ENCODE data around the gene BEGAIN. TPM values are rescaled to one million over a fixed set of nuclear protein-coding genes. Genes with fewer than 3 reads are reported as not detected.

BEGAIN gene
- polyA plus RNA-seq, 1 donor from 2014 or later: 10.9 TPM

GRCh38 chr14:100623557-100623956 is 36.3 kb upstream of the BEGAIN start:
- no peaks in the 10 kb centered on the region for H3K36me3 ChIP-seq (ENCODE audit: insufficient read depth, low read length)
- H3K9me2 ChIP-seq (ENCODE audit: insufficient read depth, low read length): no peaks in the 10 kb centered on the region
- no peaks in the 10 kb centered on the region for H3K27me3 ChIP-seq (ENCODE audit: insufficient read depth, low read depth, low read length)
- H3K79me2 ChIP-seq (replicated peaks; ENCODE audit: insufficient read depth, low read length): no peaks in the 10 kb centered on the region
- no peak overlapping the region for H2AFZ ChIP-seq (ENCODE audit: low read depth, low read length)
- no peaks in the 10 kb centered on the region for H3K9me3 ChIP-seq (ENCODE audit: low read length)
- no peaks in the 10 kb centered on the region for H3F3A ChIP-seq (ENCODE audit: insufficient read depth, low read length, poor library complexity, severe bottlenecking)
- H3K27ac ChIP-seq (ENCODE audit: low read length): no peak overlapping the region
- H3K4me3 ChIP-seq (ENCODE audit: low read length): no peak overlapping the region
- no peak overlapping the region for H3K4me2 ChIP-seq (ENCODE audit: low read length)
- TF ChIP-seq TAF1 (IDR thresholded peaks at IDR 0.05; ENCODE audit: low read depth) (no peak), POLR2AphosphoS5 (IDR thresholded peaks at IDR 0.05) (no peak), CTCF (IDR thresholded peaks at IDR 0.05; ENCODE audit: poor library complexity, severe bottlenecking) (no peak), MXI1 (conservative IDR thresholded peaks at IDR 0.05; ENCODE audit: poor library complexity, severe bottlenecking) (no peak), EZH2 (IDR thresholded peaks at IDR 0.05; ENCODE audit: borderline replicate concordance, insufficient read depth, low read length, poor library complexity, severe bottlenecking) (no peak), RAD21 (conservative IDR thresholded peaks at IDR 0.05) (no peak), REST (IDR thresholded peaks at IDR 0.05; ENCODE audit: borderline replicate concordance) (no peak), EP300 (conservative IDR thresholded peaks at IDR 0.05; ENCODE audit: poor library complexity, severe bottlenecking) (no peak)
- no peaks in the 10 kb centered on the region for H4K20me1 ChIP-seq (ENCODE audit: insufficient read depth)
- H3K9ac ChIP-seq (ENCODE audit: low read length): no peak overlapping the region

- Histone ChIP-seq H3K4me3 (ENCODE audit: low read length) (no peak overlapping the region), H4K20me1 (ENCODE audit: insufficient read depth) (no peaks in the 10 kb centered on the region), H3K36me3 (ENCODE audit: insufficient read depth, low read length) (no peaks in the 10 kb centered on the region), H3K4me2 (ENCODE audit: low read length) (no peak overlapping the region), H3K9me3 (ENCODE audit: low read length) (no peaks in the 10 kb centered on the region), H3K27ac (ENCODE audit: low read length) (no peak overlapping the region), H3K9ac (ENCODE audit: low read length) (no peak overlapping the region), H3K9me2 (ENCODE audit: insufficient read depth, low read length) (no peaks in the 10 kb centered on the region), H3K27me3 (ENCODE audit: insufficient read depth, low read depth, low read length) (no peaks in the 10 kb centered on the region), H3K79me2 (replicated peaks; ENCODE audit: insufficient read depth, low read length) (no peaks in the 10 kb centered on the region), H2AFZ (ENCODE audit: low read depth, low read length) (no peak overlapping the region), H3F3A (ENCODE audit: insufficient read depth, low read length, poor library complexity, severe bottlenecking) (no peaks in the 10 kb centered on the region)
- TF ChIP-seq CTCF (IDR thresholded peaks at IDR 0.05; ENCODE audit: poor library complexity, severe bottlenecking) (no peak), REST (IDR thresholded peaks at IDR 0.05; ENCODE audit: borderline replicate concordance) (no peak), RAD21 (conservative IDR thresholded peaks at IDR 0.05) (no peak), MXI1 (conservative IDR thresholded peaks at IDR 0.05; ENCODE audit: poor library complexity, severe bottlenecking) (no peak), EP300 (conservative IDR thresholded peaks at IDR 0.05; ENCODE audit: poor library complexity, severe bottlenecking) (no peak), TAF1 (IDR thresholded peaks at IDR 0.05; ENCODE audit: low read depth) (no peak), POLR2AphosphoS5 (IDR thresholded peaks at IDR 0.05) (no peak), SMC3 (conservative IDR thresholded peaks at IDR 0.05; ENCODE audit: poor library complexity) (no peak), EZH2 (IDR thresholded peaks at IDR 0.05; ENCODE audit: borderline replicate concordance, insufficient read depth, low read length, poor library complexity, severe bottlenecking) (no peak)
These were observed 35.7 kb upstream of the BEGAIN start for GRCh38 chr14:100622708-100623485.
